Measurements from ENCODE around the gene TP53INP2. TPM values are rescaled to one million over a fixed set of nuclear protein-coding genes. Genes with fewer than 3 reads are reported as not detected.

Gene TP53INP2
- total RNA-seq, 4 donors from 2014 or later = 8.6 to 19.7 (median 15.1) TPM

- no peak for DNase-seq (ENCODE audit: low spot score)
- TF ChIP-seq, protein P1, sequence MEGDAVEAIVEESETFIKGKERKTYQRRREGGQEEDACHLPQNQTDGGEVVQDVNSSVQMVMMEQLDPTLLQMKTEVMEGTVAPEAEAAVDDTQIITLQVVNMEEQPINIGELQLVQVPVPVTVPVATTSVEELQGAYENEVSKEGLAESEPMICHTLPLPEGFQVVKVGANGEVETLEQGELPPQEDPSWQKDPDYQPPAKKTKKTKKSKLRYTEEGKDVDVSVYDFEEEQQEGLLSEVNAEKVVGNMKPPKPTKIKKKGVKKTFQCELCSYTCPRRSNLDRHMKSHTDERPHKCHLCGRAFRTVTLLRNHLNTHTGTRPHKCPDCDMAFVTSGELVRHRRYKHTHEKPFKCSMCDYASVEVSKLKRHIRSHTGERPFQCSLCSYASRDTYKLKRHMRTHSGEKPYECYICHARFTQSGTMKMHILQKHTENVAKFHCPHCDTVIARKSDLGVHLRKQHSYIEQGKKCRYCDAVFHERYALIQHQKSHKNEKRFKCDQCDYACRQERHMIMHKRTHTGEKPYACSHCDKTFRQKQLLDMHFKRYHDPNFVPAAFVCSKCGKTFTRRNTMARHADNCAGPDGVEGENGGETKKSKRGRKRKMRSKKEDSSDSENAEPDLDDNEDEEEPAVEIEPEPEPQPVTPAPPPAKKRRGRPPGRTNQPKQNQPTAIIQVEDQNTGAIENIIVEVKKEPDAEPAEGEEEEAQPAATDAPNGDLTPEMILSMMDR (IDR thresholded peaks at IDR 0.05) = no peak
- no peak for ATAC-seq (ENCODE audit: low FRiP score)
Observed at GRCh38 chr20:34736106-34736735, 32.1 kb downstream of the TP53INP2 start.

DNA sequence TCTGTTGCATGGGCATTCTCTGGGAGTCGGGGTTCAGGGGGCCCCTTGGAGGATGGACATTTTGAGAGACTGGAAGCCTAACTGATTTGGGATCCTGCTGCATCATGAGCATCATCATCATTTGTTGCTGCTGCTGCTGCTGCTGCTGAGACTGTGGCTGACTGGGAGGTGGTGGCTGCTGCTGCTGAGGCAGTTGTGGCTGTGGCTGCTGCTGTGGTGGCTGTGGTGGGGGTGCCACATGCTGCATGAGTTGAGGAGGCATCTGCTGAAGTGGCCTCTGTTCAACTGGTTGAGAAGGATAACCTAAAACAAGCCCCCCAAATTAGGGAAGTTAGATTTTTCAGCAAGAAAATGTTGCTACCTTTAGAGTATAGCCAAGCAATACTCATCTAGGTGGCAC lies 38.9 kb downstream of the TP53INP2 start:
- TF ChIP-seq, protein P1 (IDR thresholded peaks at IDR 0.05) = no peak
- DNase-seq (ENCODE audit: low spot score) (no peak), ATAC-seq (ENCODE audit: low FRiP score) (no peak)

DNA sequence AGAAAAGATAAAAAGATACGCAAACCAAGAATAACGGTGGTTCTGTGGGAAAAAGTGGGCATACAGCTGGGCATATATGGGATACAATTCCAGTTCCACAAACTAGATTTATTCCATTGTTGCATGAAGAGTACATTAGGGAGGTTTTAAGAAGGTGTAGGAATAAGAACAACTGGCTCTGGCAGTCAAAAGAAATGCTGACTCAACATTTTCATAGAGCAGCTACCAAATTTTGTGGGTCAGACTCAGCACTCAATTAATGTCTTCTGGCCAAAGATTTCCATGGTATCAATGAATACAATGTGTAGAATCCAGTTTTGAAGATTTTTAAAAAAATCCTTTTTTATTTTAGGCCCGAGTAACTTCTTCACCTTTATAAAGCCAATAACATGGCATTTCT lies 40.2 kb downstream of the TP53INP2 start:
- TF ChIP-seq, protein P1 (IDR thresholded peaks at IDR 0.05) = no peak

DNA sequence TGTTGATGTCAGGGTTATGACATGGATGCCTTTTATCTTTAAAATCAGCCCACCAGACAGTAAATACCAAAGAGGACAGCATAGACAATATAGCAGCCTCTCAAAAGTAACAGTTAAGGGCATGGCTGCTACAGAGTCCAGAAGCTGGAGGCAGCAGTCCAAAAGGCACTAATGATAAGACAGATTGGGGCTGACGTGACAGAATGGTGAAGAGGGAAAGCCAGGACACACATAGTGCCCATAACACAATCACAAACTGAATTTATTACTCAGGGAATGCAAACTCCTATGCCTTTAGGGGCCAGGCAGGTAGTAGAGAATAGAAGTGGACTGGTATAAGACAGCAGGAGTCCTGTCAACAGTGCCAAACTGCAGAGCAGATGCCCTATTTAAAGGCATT lies 40.7 kb downstream of the TP53INP2 start:
- no peak for DNase-seq (ENCODE audit: low spot score)
- TF ChIP-seq, protein P1 (IDR thresholded peaks at IDR 0.05) = no peak
- no peak for ATAC-seq (ENCODE audit: low FRiP score)

More for the DNA sequence above, 40.2 kb downstream of the TP53INP2 start:
- no peak for DNase-seq (ENCODE audit: low spot score)
- no peak for ATAC-seq (ENCODE audit: low FRiP score)

- no peak for DNase-seq (ENCODE audit: low spot score)
- TF ChIP-seq, protein P1 (IDR thresholded peaks at IDR 0.05) = no peak
- ATAC-seq (ENCODE audit: low FRiP score) = no peak
Observed at GRCh38 chr20:34746674-34747073, 42.5 kb downstream of the TP53INP2 start.

- TF ChIP-seq, protein P1 (IDR thresholded peaks at IDR 0.05) = no peak
- ATAC-seq (ENCODE audit: low FRiP score) (no peak), DNase-seq (ENCODE audit: low spot score) (no peak)
Observed at GRCh38 chr20:34747479-34747878, 43.3 kb downstream of the TP53INP2 start.

- DNase-seq (ENCODE audit: low spot score) = no peak
- no peak for ATAC-seq (ENCODE audit: low FRiP score)
- TF ChIP-seq, protein P1 (IDR thresholded peaks at IDR 0.05) = no peak
Observed at GRCh38 chr20:34748709-34749108, 44.6 kb downstream of the TP53INP2 start.

All from omental fat pad (tissue), 4 donors.